ENCODE results near the gene PPP1R3F. TPM values are rescaled to one million over a fixed set of nuclear protein-coding genes. Genes with fewer than 3 reads are reported as not detected.

PPP1R3F gene
- total and polyA plus RNA-seq, 2 donors (not counting 1 experiment from before 2014, with no cell fraction given) = 3.7 to 10.2 TPM

GRCh38 chrX:49263631-49264030 is 6.0 kb upstream of the PPP1R3F start:
- no peak overlapping the region for H2AFZ ChIP-seq (ENCODE audit: insufficient read depth, low read depth, low read length, poor library complexity, severe bottlenecking)
- no peaks in the 10 kb centered on the region for H3K79me2 ChIP-seq (ENCODE audit: control insufficient read depth, insufficient read depth, low read length)
- no peak overlapping the region for H3K27ac ChIP-seq (ENCODE audit: low read length in 2 of 2)
- no peaks in the 10 kb centered on the region for H4K20me1 ChIP-seq (ENCODE audit: control insufficient read depth, insufficient read depth, low read length, poor library complexity, severe bottlenecking)
- H3K36me3 ChIP-seq (replicated peaks in 1 of 2; ENCODE audit: control extremely low read depth in 1 of 2, control insufficient read depth in 1 of 2, extremely low read depth in 1 of 2, insufficient read depth in 2 of 2, low read length in 1 of 2) = no peaks in the 10 kb centered on the region
- H3K4me3 Mint-ChIP-seq = no peak overlapping the region
- H3K27ac Mint-ChIP-seq = no peak overlapping the region
- ATAC-seq (ENCODE audit: low read depth) (no peak), DNase-seq (no peak)
- H3K9me3 Mint-ChIP-seq (ENCODE audit: insufficient read depth) = no peaks in the 10 kb centered on the region
- H3K9me3 ChIP-seq (ENCODE audit: control extremely low read depth in 1 of 3, control insufficient read depth in 2 of 3, insufficient read depth in 1 of 3, low read length in 2 of 3) = no peaks in the 10 kb centered on the region
- H3K4me2 ChIP-seq (replicated peaks; ENCODE audit: low read depth, low read length, poor library complexity, severe bottlenecking) = no peak overlapping the region
- no peak overlapping the region for H3K4me3 ChIP-seq (ENCODE audit: control extremely low read depth in 1 of 5, extremely low read depth in 1 of 5, insufficient read depth in 1 of 5, low read depth in 2 of 5, low read length in 4 of 5)
- no peak for TF ChIP-seq CTCF (IDR thresholded peaks at IDR 0.05)
- no peak for TF ChIP-seq EZH2 (IDR thresholded peaks at IDR 0.05; ENCODE audit: borderline replicate concordance, insufficient read depth, low read depth, low read length, poor library complexity, severe bottlenecking)
- WGBS (ENCODE audit: insufficient coverage) = 86% methylated on average over 5 of the region's 10 CpGs
- ChIA-PET CTCF (no interaction called here), POLR2A (no interaction called here)
- H3K4me1 ChIP-seq (ENCODE audit: control insufficient read depth in 2 of 2, insufficient read depth in 2 of 2, low read length in 2 of 2) = peaks cover 0 to 4% of the 10 kb centered on the region in 2 donors
- intact Hi-C loops (cut with micrococcal nuclease) = no loop called here
- H3K27me3 Mint-ChIP-seq = peaks cover 5% of the 10 kb centered on the region
- H3K9ac ChIP-seq (ENCODE audit: low read length) = no peak overlapping the region
- peaks cover 10% of the 10 kb centered on the region for H3K4me1 Mint-ChIP-seq
- H3K27me3 ChIP-seq (replicated peaks in 1 of 4; ENCODE audit: control extremely low read depth in 1 of 4, control insufficient read depth in 3 of 4, insufficient read depth in 4 of 4, low read length in 3 of 4) = no peaks in the 10 kb centered on the region

DNA sequence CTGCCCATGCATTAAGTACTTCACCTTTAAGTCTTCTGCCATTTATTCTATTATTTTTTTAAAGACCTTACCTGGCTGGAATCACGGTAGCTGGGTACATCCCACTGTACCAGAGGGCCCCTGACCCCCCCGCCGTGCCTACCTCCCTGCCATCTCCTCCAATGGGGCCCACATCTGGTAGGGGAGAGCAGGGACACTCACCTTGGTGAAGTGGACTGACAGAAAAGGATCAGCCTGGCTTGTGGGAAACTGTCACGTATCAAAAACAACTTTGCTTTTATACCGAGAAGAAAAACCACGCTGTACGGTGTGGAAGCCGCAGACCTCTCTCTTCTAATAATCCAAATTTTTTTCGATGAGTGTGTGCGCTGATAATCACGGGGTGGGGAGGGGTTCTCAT is 5.1 kb upstream of the PPP1R3F start, which contains the start of gene FOXP3:
FOXP3 (minus strand) TSS at position 251 of the 400 bp plus-strand sequence. CDS start 6,205 bp downstream, outside the sequence.
- Histone ChIP-seq H3K9me3 (ENCODE audit: control extremely low read depth in 1 of 3, control insufficient read depth in 2 of 3, insufficient read depth in 1 of 3, low read length in 2 of 3) (no peaks in the 10 kb centered on the region), H2AFZ (ENCODE audit: insufficient read depth, low read depth, low read length, poor library complexity, severe bottlenecking) (no peak within 1 kb of the TSS), H3K4me3 (ENCODE audit: control extremely low read depth in 1 of 5, extremely low read depth in 1 of 5, insufficient read depth in 1 of 5, low read depth in 2 of 5, low read length in 4 of 5) (no peak within 1 kb of the TSS), H4K20me1 (ENCODE audit: control insufficient read depth, insufficient read depth, low read length, poor library complexity, severe bottlenecking) (no peaks in the 10 kb centered on the region), H3K9ac (ENCODE audit: low read length) (no peak within 1 kb of the TSS), H3K4me2 (replicated peaks; ENCODE audit: low read depth, low read length, poor library complexity, severe bottlenecking) (no peak within 1 kb of the TSS), H3K27ac (ENCODE audit: low read length in 2 of 2) (no peak within 1 kb of the TSS), H3K36me3 (replicated peaks in 1 of 2; ENCODE audit: control extremely low read depth in 1 of 2, control insufficient read depth in 1 of 2, extremely low read depth in 1 of 2, insufficient read depth in 2 of 2, low read length in 1 of 2) (no peaks in the 10 kb centered on the region), H3K4me1 (ENCODE audit: control insufficient read depth in 2 of 2, insufficient read depth in 2 of 2, low read length in 2 of 2) (peaks cover 0 to 5% of the 10 kb centered on the region in 2 donors), H3K27me3 (replicated peaks in 1 of 4; ENCODE audit: control extremely low read depth in 1 of 4, control insufficient read depth in 3 of 4, insufficient read depth in 4 of 4, low read length in 3 of 4) (no peaks in the 10 kb centered on the region), H3K79me2 (ENCODE audit: control insufficient read depth, insufficient read depth, low read length) (no peaks in the 10 kb centered on the region)
- ChIA-PET POLR2A (no interaction called here), CTCF (no interaction called here)
- no peak for DNase-seq
- ATAC-seq (ENCODE audit: low read depth) = no peak
- Mint-ChIP-seq H3K27me3 (peaks cover 5% of the 10 kb centered on the region), H3K27ac (no peak within 1 kb of the TSS), H3K4me3 (no peak within 1 kb of the TSS), H3K9me3 (ENCODE audit: insufficient read depth) (no peaks in the 10 kb centered on the region), H3K4me1 (peaks cover 10% of the 10 kb centered on the region)
- TF ChIP-seq CTCF (IDR thresholded peaks at IDR 0.05) (no peak), EZH2 (IDR thresholded peaks at IDR 0.05; ENCODE audit: borderline replicate concordance, insufficient read depth, low read depth, low read length, poor library complexity, severe bottlenecking) (no peak)
- intact Hi-C loops (cut with micrococcal nuclease) = no loop called here
- no CpG with 5 or more reads among the region's 11 CpGs for WGBS (ENCODE audit: insufficient coverage)

All from B cell (primary cell).